Suprapubic skin (tissue), 4 donors: ENCODE results near the gene SOCS7. TPM values are rescaled to one million over a fixed set of nuclear protein-coding genes. Genes with fewer than 3 reads are reported as not detected.

Experiments
- DNase-seq, 2 donors: peaks; one replicate each; pipeline ENCODE4 v3.0.0-alpha.2; 2019; ENCODE audit warnings: low spot score in 2 of 2
- H3K27ac ChIP-seq: fragments of 200-600 bp; sonication (generic); one replicate; pipeline ENCODE4 v1.5.1; 2019
- H3K27me3 ChIP-seq: fragments of 200-600 bp; sonication (generic); one replicate; pipeline ENCODE4 v1.5.1; 2019
- H3K36me3 ChIP-seq: fragments of 200-600 bp; sonication (generic); one replicate; pipeline ENCODE4 v1.5.1; 2019
- H3K4me1 ChIP-seq: fragments of 200-600 bp; sonication (generic); one replicate; pipeline ENCODE4 v1.5.1; 2019
- H3K4me3 ChIP-seq: fragments of 200-600 bp; sonication (generic); one replicate; pipeline ENCODE4 v1.5.1; 2019; ENCODE audit warnings: mild to moderate bottlenecking
- H3K9me3 ChIP-seq: fragments of 200-600 bp; sonication (generic); one replicate; pipeline ENCODE4 v1.5.1; 2019
- CTCF ChIP-seq, 2 donors: fragments of 200-600 bp in 1 of 2; fragments of 450-650 bp in 1 of 2; sonication (generic) in 1 of 2; IDR thresholded peaks; one replicate each; pipeline ENCODE4 v1.5.1; 2016 to 2019; ENCODE audit warnings: antibody characterized with exemption in 2 of 2, mild to moderate bottlenecking in 1 of 2, moderate library complexity in 1 of 2
- EP300 ChIP-seq: sonication (generic); formaldehyde crosslinking; IDR thresholded peaks from one replicate; pipeline ENCODE4 v1.6.1; 2017; ENCODE audit warnings: antibody characterized with exemption
- POLR2A ChIP-seq, 2 donors: fragments of 450-650 bp; IDR thresholded peaks; one replicate each; pipeline ENCODE4 v1.6.1; 2017; ENCODE audit warnings: antibody characterized with exemption in 2 of 2, mild to moderate bottlenecking in 2 of 2, moderate library complexity in 2 of 2
- POLR2AphosphoS5 ChIP-seq, 3 donors: sonication (generic); formaldehyde crosslinking; IDR thresholded peaks; one replicate each; pipeline ENCODE4 v1.6.1; 2017; ENCODE audit warnings: antibody characterized with exemption in 3 of 3
- WGBS: methylation state at CpG from one replicate; pipeline ENCODE4 v1.1.5; 2018; 5-methylcytosine and 5-hydroxymethylcytosine counted together
- total RNA-seq, 4 donors: library from RNA; depleted of rRNA; stranded (reverse); fragments of >200 nt; gene quantifications; one replicate each; pipeline ENCODE4 v1.1.0, GENCODE V29; 2016

The SOCS7 gene
- total RNA-seq, 4 donors from 2014 or later = 20.7 to 44.9 (median 37.1) TPM

DNA sequence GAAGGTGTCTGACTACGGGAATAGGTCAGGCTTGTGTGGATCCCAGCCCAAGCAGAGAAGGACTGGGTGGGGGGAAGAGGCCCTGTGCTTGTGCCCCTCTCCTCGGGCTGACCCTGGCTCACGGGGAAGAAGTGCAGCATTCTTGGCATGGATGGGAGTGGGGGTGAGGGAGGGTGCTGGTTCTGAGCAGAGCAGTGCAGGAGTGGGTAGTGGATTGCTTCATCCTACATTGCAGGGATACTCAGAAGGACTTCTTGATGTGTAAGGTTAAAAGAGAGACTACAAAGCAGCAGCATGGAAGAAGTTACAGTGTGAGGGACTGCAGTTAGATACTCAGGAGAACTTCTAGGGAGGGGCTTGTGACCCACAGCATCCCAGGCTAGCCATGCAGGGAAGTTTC is 78.7 kb downstream of the SOCS7 start:
- WGBS = 54% methylated on average over 3 of the region's 3 CpGs
- no peak for TF ChIP-seq CTCF (IDR thresholded peaks at IDR 0.05)
- TF ChIP-seq POLR2A (IDR thresholded peaks at IDR 0.05) = no peak
- no peak for TF ChIP-seq EP300

GRCh38 chr17:38430822-38431221 is 79.2 kb downstream of the SOCS7 start:
- H3K4me1 ChIP-seq = peaks cover 32% of the 10 kb centered on the region

More for the DNA sequence above, 78.7 kb downstream of the SOCS7 start:
- Histone ChIP-seq H3K27ac (peak overlapping the region; percentile 84), H3K36me3 (no peaks in the 10 kb centered on the region), H3K4me3 (no peak overlapping the region), H3K4me1 (peaks cover 31% of the 10 kb centered on the region), H3K27me3 (no peaks in the 10 kb centered on the region), H3K9me3 (no peaks in the 10 kb centered on the region)
- no peak for DNase-seq

GRCh38 chr17:38431346-38432145 is 79.9 kb downstream of the SOCS7 start:
- 87% methylated on average over 10 of the region's 10 CpGs for WGBS
- Histone ChIP-seq H3K4me1 (peaks cover 32% of the 10 kb centered on the region), H3K27me3 (no peaks in the 10 kb centered on the region), H3K9me3 (no peaks in the 10 kb centered on the region), H3K36me3 (no peaks in the 10 kb centered on the region), H3K4me3 (no peak overlapping the region), H3K27ac (no peak overlapping the region)
- TF ChIP-seq POLR2AphosphoS5 (IDR thresholded peaks at IDR 0.05) (no peak), EP300 (no peak), POLR2A (IDR thresholded peaks at IDR 0.05) (no peak), CTCF (IDR thresholded peaks at IDR 0.05) (no peak)
- no peak for DNase-seq

More at GRCh38 chr17:38430822-38431221, 79.2 kb downstream of the SOCS7 start:
- Histone ChIP-seq H3K4me3 (no peak overlapping the region), H3K36me3 (no peaks in the 10 kb centered on the region), H3K9me3 (no peaks in the 10 kb centered on the region), H3K27me3 (no peaks in the 10 kb centered on the region), H3K27ac (no peak overlapping the region)
- TF ChIP-seq POLR2AphosphoS5 (IDR thresholded peaks at IDR 0.05) (no peak), CTCF (IDR thresholded peaks at IDR 0.05) (no peak), POLR2A (IDR thresholded peaks at IDR 0.05) (no peak), EP300 (no peak)
- no peak for DNase-seq
- 80% methylated on average over 2 of the region's 2 CpGs for WGBS

- peaks cover 17% of the 10 kb centered on the region for H3K4me1 ChIP-seq
- 82% methylated on average over 21 of the region's 21 CpGs for WGBS
- TF ChIP-seq CTCF (IDR thresholded peaks at IDR 0.05) (no peak), POLR2AphosphoS5 (IDR thresholded peaks at IDR 0.05) (no peak), EP300 (no peak), POLR2A (IDR thresholded peaks at IDR 0.05) (no peak)
- H3K4me3 ChIP-seq = no peak overlapping the region
- DNase-seq = no peak
- no peaks in the 10 kb centered on the region for H3K9me3 ChIP-seq
- H3K27me3 ChIP-seq = no peaks in the 10 kb centered on the region
- no peaks in the 10 kb centered on the region for H3K36me3 ChIP-seq
- no peak overlapping the region for H3K27ac ChIP-seq
Measured at GRCh38 chr17:38434178-38434665, 82.6 kb downstream of the SOCS7 start.

DNA sequence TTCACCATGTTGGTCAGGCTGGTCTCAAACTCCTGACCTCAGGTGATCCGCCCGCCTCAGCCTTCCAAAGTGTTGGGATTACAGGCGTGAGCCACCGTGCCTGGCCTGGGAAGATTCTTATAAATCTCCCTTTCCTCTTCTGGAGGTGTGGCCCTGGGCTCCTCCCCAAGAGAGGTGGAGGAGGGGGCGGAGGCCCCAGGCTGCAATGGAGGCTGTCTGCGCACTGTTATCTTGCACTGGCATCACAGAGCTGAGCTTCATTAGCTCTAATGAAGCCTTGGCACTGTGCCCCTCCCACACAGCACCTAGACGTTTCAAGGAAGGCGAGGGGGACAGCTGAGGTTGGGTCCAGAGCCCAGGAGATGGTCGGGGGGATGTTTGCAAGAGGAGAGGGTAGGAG is 84.2 kb downstream of the SOCS7 start:
- peaks cover 2% of the 10 kb centered on the region for H3K4me1 ChIP-seq
- H3K9me3 ChIP-seq = no peaks in the 10 kb centered on the region
- H3K27ac ChIP-seq = no peak overlapping the region
- no peak overlapping the region for H3K4me3 ChIP-seq
- TF ChIP-seq POLR2AphosphoS5 (IDR thresholded peaks at IDR 0.05) = no peak
- TF ChIP-seq POLR2A (IDR thresholded peaks at IDR 0.05) = no peak
- no peak for TF ChIP-seq CTCF (IDR thresholded peaks at IDR 0.05)
- TF ChIP-seq EP300 = no peak
- 66% methylated on average over 9 of the region's 9 CpGs for WGBS
- H3K36me3 ChIP-seq = no peaks in the 10 kb centered on the region
- no peak for DNase-seq
- no peaks in the 10 kb centered on the region for H3K27me3 ChIP-seq
